Neural progenitor cell (in vitro differentiated cells): Measurements from ENCODE around the gene SPRED2. TPM values are rescaled to one million over a fixed set of nuclear protein-coding genes. Genes with fewer than 3 reads are reported as not detected.

ENCODE experiments used
- DNase-seq: peaks from one replicate; pipeline ENCODE4 v3.0.0-alpha.2; 2016; ENCODE audit warnings: low spot score
- H2AFZ ChIP-seq: fragments of 200-600 bp; sonication (generic); replicated peaks from 2 replicates; pipeline ENCODE4 v1.6.1; 2016; ENCODE audit warnings: antibody characterized with exemption
- H3F3A ChIP-seq: fragments of 200-600 bp; sonication (generic); 2 replicates; pipeline ENCODE4 v1.6.1; 2016; ENCODE audit warnings: antibody characterized with exemption, low read depth
- H3K27ac ChIP-seq: fragments of 200-600 bp; sonication (generic); 2 replicates; pipeline ENCODE4 v1.5.1; 2016; ENCODE audit warnings: mild to moderate bottlenecking
- H3K27me3 ChIP-seq: fragments of 200-600 bp; sonication (generic); 2 replicates; pipeline ENCODE4 v1.6.1; 2016; ENCODE audit warnings: mild to moderate bottlenecking, moderate library complexity
- H3K36me3 ChIP-seq: fragments of 200-600 bp; sonication (generic); 2 replicates; pipeline ENCODE4 v1.5.1; 2016
- H3K4me1 ChIP-seq: fragments of 200-600 bp; sonication (generic); 2 replicates; pipeline ENCODE4 v1.6.1; 2016; ENCODE audit warnings: mixed run types
- H3K4me2 ChIP-seq: fragments of 200-600 bp; sonication (generic); 2 replicates; pipeline ENCODE4 v1.6.1; 2016
- H3K4me3 ChIP-seq: fragments of 200-600 bp; sonication (generic); 2 replicates; pipeline ENCODE4 v1.5.1; 2016
- H3K79me2 ChIP-seq: fragments of 200-600 bp; sonication (generic); 2 replicates; pipeline ENCODE4 v1.6.1; 2016; ENCODE audit warnings: low read depth
- H3K9ac ChIP-seq: fragments of 200-600 bp; sonication (generic); 2 replicates; pipeline ENCODE4 v1.6.1; 2016
- H3K9me3 ChIP-seq: fragments of 200-600 bp; sonication (generic); 2 replicates; pipeline ENCODE4 v1.5.1; 2016; ENCODE audit warnings: low read depth
- H4K20me1 ChIP-seq: fragments of 200-600 bp; sonication (generic); 2 replicates; pipeline ENCODE4 v1.6.1; 2016; ENCODE audit warnings: low read depth
- H3K27ac Mint-ChIP-seq: 3 replicates; pipeline ENCODE4 v1.8.0; 2021; ENCODE audit warnings: mixed read lengths
- H3K27me3 Mint-ChIP-seq: 2 replicates; pipeline ENCODE4 v1.8.0; 2022; ENCODE audit warnings: low read depth, mild to moderate bottlenecking, inconsistent platforms, moderate library complexity, mixed read lengths; ENCODE audit not compliant: insufficient read depth
- H3K36me3 Mint-ChIP-seq: 3 replicates; pipeline ENCODE4 v1.8.0; 2021; ENCODE audit warnings: mixed read lengths
- H3K4me1 Mint-ChIP-seq: 3 replicates; pipeline ENCODE4 v1.8.0; 2021; ENCODE audit warnings: mixed read lengths
- H3K4me3 Mint-ChIP-seq: 3 replicates; pipeline ENCODE4 v1.8.0; 2021; ENCODE audit warnings: mild to moderate bottlenecking, moderate library complexity, mixed read lengths
- H3K9me3 Mint-ChIP-seq: 3 replicates; pipeline ENCODE4 v1.8.0; 2020; ENCODE audit warnings: mixed read lengths
- CTCF ChIP-seq: fragments of 200-600 bp; sonication (generic); IDR thresholded peaks from 2 replicates; pipeline ENCODE4 v1.5.1; 2017; ENCODE audit warnings: antibody characterized with exemption, mild to moderate bottlenecking
- EZH2 ChIP-seq: fragments of 200-600 bp; sonication (generic); IDR thresholded peaks from 2 replicates; pipeline ENCODE4 v1.6.1; 2017; ENCODE audit warnings: antibody characterized with exemption, mild to moderate bottlenecking, moderate library complexity
- EZH2phosphoT487 ChIP-seq: fragments of 200-600 bp; sonication (generic); IDR thresholded peaks from 2 replicates; pipeline ENCODE4 v1.6.1; 2017; ENCODE audit warnings: antibody characterized with exemption
- total RNA-seq: library from RNA; depleted of rRNA; stranded (reverse); fragments of >200 nt; gene quantifications from 2 replicates; pipeline ENCODE4 v1.2.3, GENCODE V29; 2015; ENCODE audit warnings: low replicate concordance

Gene SPRED2
- total RNA-seq, 1 donor from 2014 or later, result 11.6 TPM

GRCh38 chr2:65478498-65479135 is 46.2 kb upstream of the SPRED2 start:
- Histone ChIP-seq H3K9me3 (no peaks in the 10 kb centered on the region), H3K9ac (no peak overlapping the region), H3K27ac (no peak overlapping the region), H3K4me3 (no peak overlapping the region), H3K36me3 (no peaks in the 10 kb centered on the region), H3K4me1 (no peaks in the 10 kb centered on the region), H2AFZ (no peak overlapping the region), H3F3A (no peaks in the 10 kb centered on the region), H4K20me1 (no peaks in the 10 kb centered on the region), H3K27me3 (no peaks in the 10 kb centered on the region), H3K4me2 (no peak overlapping the region), H3K79me2 (no peaks in the 10 kb centered on the region)
- no peak for DNase-seq
- TF ChIP-seq EZH2phosphoT487 (no peak), EZH2 (no peak), CTCF (no peak)
- H3K27me3 Mint-ChIP-seq, result peaks cover 6% of the 10 kb centered on the region
- no peak overlapping the region for H3K27ac Mint-ChIP-seq
- no peaks in the 10 kb centered on the region for H3K36me3 Mint-ChIP-seq
- H3K9me3 Mint-ChIP-seq, result peaks cover 21% of the 10 kb centered on the region
- H3K4me1 Mint-ChIP-seq, result peaks cover 5% of the 10 kb centered on the region
- no peak overlapping the region for H3K4me3 Mint-ChIP-seq

GRCh38 chr2:65477590-65477989 is 45.2 kb upstream of the SPRED2 start:
- Histone ChIP-seq H3K4me3 (no peak overlapping the region), H3K79me2 (no peaks in the 10 kb centered on the region), H3F3A (no peaks in the 10 kb centered on the region), H4K20me1 (no peaks in the 10 kb centered on the region), H3K4me1 (no peaks in the 10 kb centered on the region), H3K9me3 (no peaks in the 10 kb centered on the region), H2AFZ (no peak overlapping the region), H3K27me3 (no peaks in the 10 kb centered on the region), H3K9ac (no peak overlapping the region), H3K36me3 (no peaks in the 10 kb centered on the region), H3K27ac (no peak overlapping the region), H3K4me2 (no peak overlapping the region)
- peaks cover 3% of the 10 kb centered on the region for H3K27me3 Mint-ChIP-seq
- no peak overlapping the region for H3K27ac Mint-ChIP-seq
- H3K9me3 Mint-ChIP-seq, result peaks cover 21% of the 10 kb centered on the region
- DNase-seq, result no peak
- H3K36me3 Mint-ChIP-seq, result no peaks in the 10 kb centered on the region
- peaks cover 5% of the 10 kb centered on the region for H3K4me1 Mint-ChIP-seq
- H3K4me3 Mint-ChIP-seq, result no peak overlapping the region
- no peak for TF ChIP-seq EZH2
- no peak for TF ChIP-seq CTCF
- TF ChIP-seq EZH2phosphoT487, result no peak

- no peak overlapping the region for H3K4me2 ChIP-seq
- TF ChIP-seq CTCF, result no peak
- TF ChIP-seq EZH2phosphoT487, result no peak
- no peak for TF ChIP-seq EZH2
- no peak overlapping the region for H3K4me3 ChIP-seq
- H3K4me3 Mint-ChIP-seq, result no peak overlapping the region
- H3K4me1 Mint-ChIP-seq, result peaks cover 5% of the 10 kb centered on the region
- peaks cover 21% of the 10 kb centered on the region for H3K9me3 Mint-ChIP-seq
- no peaks in the 10 kb centered on the region for H3K27me3 ChIP-seq
- H4K20me1 ChIP-seq, result no peaks in the 10 kb centered on the region
- H3K36me3 ChIP-seq, result no peaks in the 10 kb centered on the region
- H3K9ac ChIP-seq, result no peak overlapping the region
- no peak for DNase-seq
- no peaks in the 10 kb centered on the region for H3K79me2 ChIP-seq
- H3K27me3 Mint-ChIP-seq, result peaks cover 3% of the 10 kb centered on the region
- H3F3A ChIP-seq, result no peaks in the 10 kb centered on the region
- no peak overlapping the region for H3K27ac ChIP-seq
- no peak overlapping the region for H3K27ac Mint-ChIP-seq
- H3K36me3 Mint-ChIP-seq, result no peaks in the 10 kb centered on the region
- no peak overlapping the region for H2AFZ ChIP-seq
- no peaks in the 10 kb centered on the region for H3K9me3 ChIP-seq
- H3K4me1 ChIP-seq, result no peaks in the 10 kb centered on the region
Observed at GRCh38 chr2:65476778-65477177, 44.4 kb upstream of the SPRED2 start.
